Stimulated activated CD4-positive, alpha-beta T cell treated with anti-CD3 and anti-CD28 coated beads, Interleukin-12 subunit alpha, Interleukin-12 subunit beta, amount 100 ng/mL, for 24 hours (primary cell): ENCODE data around the gene MAFG.
"Not testable (repeated sequence)": the region's sequence is repeated elsewhere in the genome, so short reads cannot be mapped to it uniquely, and the experiment has no call there.

ENCODE experiments used
- DNase-seq, 2 experiments: peaks; one replicate each; pipeline ENCODE4 v3.0.0-alpha.2; 2020; ENCODE audit warnings: low read depth in 2 of 2

The MAFG gene

DNA sequence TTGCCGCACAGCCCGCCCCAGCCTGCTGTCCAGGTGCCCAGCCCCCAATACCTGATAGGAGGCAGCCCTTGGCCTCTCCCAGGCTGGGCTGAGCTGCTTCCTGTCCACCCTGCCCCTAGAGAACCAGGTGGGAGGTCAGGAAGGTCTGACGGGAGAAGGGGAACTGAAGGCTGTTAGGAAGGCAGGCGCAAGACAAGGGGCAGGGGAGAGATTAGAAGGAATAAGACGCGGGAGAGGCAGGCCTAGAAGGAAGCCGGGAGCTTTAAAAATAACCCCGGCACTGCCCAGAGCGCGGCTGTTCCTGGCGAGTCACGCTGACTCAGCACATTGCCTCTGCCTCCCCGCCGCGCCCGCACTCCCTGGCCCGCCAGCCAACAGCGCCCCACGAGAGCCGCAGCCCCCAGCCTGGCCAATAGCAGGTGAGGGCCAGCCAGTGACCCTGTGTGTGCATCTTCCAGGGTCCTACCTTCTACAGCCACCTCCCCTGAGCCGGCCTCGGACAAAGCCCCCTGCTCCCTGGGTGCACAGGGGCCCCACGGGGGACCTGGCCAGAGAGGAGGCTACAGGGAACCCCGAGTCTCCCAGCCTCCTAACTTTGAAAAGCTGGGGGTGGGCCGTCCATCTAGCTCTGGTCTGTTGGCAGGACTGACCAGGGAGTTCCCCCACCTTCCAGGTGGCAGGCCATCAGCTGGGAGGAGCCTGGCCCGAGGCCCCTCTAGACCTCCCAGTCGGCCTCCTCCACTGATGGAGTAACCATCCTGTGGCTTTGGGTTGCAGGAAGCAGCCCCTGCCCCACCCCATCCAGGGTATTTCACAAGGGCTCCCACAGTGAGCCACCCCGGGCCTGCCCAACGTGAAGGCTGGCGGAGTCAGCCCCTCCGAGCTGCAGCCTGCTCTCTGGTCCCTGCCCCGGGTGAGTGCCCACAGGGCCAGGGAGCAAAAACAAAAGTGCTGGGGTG, 4.0 kb downstream of the MAFG start:
- DNase-seq: no peak

DNA sequence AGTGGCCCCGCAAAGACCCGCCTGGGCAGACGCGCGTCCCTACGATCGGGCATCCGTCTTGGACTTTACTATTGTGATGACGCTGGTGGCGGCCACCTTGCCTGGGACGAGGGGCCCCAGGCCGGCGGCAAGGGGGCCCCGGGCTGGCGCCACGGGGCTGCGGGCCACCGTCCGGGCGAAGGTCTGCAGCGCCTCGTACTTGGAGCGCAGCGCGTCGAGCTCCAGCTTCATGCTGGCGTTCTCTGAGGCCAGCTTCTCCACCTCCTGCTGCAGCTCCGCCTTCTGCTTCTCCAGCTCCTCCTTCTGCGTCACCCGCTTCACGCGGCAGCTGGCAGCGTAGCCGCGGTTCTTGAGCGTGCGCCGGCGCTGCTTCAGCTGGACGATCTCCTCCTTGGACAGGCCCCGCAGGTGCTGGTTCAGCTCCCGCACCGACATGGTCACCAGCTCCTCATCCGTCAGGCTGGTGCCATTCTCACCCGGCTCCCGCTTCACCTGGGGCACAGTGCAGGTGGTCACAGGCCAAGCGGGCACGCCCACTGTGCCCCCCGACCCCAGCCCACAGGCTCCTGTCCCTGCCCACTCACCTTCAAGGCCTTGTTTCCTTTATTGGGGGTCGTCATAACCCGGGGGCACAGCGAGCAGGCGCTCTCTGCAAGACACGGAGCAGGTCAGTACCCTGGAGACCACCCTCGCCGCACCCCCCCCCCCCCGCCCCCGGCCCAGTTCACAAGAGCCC, 4.8 kb downstream of the MAFG start:
- no peak for DNase-seq

DNA sequence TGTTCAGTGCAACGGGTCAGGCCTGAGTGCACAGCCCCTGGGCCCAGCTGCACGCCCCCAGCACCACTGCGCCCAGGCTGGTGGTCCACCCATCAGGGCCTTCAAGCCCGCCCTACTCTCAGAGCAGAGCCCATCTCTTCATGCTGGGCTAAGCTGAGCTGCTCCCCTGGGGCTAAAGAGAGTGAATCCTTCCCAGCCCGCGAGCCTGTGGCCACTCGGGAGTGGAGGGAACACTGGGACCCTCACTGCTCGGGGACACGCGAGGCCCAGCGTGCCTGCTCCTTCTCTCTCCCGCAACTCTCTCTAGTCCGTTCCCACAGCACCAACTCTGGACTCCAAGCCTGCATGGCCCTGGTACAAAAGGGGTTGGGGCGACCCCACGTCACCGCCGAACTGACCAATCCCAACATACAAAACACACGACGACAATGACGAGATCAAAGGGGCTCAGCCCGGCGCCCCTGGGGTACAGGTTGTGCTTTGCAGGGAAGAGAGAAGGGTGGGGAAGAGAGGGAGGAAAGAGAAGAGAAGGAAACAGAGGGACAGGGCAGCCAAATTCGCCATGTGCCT, 5.5 kb downstream of the MAFG start:
- no peak for DNase-seq

DNA sequence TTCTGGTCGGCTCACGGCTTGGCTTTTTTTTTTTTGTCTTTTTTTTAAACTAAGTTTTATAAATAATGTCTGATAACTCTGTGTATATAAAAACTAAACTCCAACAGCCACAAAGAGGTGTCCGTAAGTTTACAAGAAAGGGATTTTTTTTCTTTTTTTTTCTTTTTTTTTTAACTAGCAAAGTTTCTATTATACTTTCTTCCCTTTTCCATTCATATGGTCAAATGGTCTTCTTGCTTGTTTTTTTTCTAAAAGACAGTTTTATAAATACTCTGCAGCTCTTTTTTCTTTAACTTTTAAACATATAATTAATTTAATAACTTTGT, 6.0 kb downstream of the MAFG start:
- no peak for DNase-seq

DNA sequence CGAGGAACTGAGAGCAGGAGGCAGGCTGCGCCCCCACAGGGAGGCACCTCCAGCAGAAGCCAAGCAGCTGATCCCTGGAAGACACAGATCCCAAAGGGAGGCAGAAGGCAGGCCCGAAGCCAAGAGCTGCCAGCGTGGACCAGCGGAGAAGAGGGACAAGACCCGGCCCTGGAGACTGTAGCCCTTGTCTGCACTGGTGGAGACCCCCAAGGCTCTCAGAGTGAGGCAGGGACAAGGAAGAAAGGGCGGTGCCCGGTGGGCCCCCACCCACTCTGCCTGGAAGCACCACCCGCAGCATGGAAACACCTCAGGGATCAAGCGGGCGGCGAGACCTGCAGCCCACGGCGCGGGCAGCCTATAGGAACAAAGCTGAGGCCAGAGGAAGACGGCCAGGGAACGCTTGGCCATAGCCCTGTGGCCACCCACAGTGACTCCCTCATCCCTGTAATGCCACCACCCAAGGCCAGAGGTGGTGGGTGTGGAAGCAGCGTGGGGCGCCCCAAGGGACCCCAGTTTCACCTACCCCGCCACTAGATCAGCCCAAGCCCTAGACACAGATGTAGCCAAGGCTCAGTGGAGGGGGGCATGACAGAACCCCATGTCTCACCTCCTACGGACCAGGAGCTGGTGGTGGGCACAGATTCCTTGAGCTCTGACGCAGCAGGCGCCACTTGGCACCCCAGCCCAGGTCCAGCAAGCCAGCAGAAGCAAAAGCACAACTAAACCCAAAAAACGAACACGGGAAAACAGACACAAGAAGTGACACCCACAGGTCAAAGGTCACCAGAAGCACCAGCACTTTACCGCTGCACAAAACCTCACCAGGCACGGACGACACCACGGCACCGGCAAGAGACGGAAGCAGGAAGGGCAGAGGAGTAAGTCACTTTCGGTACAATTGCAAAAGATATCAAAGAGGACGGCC, 6.7 kb downstream of the MAFG start:
- no peak for DNase-seq

DNA sequence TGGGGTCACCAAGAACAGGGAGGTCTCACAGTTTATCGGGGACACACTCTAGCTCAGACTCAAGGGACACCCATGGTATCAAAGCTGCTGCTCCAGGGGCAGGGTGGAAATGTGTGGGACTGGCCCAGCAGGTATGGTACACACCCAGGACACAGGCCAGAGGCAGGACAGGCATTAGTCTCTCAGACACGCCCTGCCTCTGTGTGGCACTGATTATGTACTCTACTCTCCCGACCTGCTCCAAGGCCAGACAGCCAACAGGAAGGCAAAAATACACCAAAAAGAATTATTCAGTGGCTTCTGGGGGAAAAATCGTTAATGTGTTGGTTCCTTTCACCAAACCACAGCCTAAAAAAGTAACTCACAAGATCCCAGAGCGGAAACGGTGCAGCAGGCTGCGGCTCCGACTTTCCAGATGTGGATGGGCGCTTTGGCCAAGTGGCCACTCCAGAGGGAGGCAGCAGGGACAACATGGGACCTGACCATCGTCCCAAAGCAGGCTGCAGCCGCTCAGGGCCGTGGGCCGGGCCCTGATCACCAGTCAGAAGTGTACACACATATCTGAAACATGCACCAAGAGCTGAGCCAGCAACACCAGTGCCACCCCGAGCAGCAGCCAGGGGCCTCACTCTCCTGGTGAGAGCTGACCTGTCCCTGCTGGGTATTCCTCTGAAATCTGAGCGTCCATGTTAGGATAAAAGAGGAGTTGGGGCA, 8.5 kb downstream of the MAFG start:
- no peak for DNase-seq

DNA sequence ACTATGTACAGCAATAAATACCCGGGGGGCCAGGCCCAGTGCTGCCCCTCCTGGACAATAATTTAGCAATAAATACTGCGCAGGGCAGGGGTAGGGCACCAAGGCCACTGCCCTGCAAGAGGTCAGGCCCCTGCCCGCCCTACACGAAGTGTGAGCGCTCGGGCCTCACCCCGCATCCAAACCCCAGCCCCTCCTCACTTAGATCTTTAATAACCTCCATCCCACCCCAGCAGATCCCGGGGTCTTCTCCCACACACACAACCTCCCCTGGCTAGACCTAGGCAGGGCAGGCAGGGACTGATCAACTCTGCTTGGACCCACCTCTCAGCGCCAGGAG, 9.2 kb downstream of the MAFG start:
- not testable (repeated sequence) for DNase-seq

DNA sequence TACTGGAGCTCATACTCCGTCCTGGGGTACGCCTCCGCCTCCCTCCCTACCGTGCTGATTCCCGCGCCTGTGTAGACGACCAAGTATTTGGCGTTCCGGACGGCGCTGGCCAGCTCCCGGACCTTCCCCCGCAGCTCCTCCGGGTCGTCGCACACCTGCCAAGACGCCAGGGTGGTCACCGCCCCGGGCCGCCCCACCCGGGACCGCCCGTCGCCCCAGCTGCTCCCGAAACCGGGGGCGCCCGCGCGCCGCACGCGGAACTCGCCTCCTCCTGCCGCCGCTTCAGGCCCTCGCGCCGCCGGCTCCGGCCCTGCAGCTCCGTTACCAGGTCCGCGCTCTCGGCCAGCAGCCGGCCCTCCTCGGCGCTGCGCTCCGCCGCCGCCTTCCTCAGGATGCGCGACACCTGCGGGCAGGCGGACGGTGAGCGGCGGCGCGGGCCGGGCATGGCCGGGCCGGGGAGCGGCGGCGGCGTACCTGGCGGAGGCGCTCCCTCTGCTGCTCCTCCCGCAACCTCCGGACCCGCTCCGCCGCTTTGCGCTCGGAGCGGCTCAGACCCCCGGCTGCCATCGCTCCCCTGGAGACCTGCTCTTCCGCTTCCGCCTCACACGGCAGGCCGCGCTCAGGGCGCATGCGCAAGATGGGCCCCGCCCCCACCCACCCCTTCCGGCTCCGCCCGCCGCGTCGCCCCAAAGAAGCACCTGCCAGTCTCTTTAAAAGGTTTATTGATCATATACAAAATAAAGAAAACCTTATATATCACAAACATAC, 9.8 kb downstream of the MAFG start, which contains the start of gene SIRT7:
SIRT7 (minus strand) TSS at position 612 of the 768 bp plus-strand sequence; CDS start at position 567, 45 bp downstream.
- DNase-seq: peak; percentile 61 to 65

DNA sequence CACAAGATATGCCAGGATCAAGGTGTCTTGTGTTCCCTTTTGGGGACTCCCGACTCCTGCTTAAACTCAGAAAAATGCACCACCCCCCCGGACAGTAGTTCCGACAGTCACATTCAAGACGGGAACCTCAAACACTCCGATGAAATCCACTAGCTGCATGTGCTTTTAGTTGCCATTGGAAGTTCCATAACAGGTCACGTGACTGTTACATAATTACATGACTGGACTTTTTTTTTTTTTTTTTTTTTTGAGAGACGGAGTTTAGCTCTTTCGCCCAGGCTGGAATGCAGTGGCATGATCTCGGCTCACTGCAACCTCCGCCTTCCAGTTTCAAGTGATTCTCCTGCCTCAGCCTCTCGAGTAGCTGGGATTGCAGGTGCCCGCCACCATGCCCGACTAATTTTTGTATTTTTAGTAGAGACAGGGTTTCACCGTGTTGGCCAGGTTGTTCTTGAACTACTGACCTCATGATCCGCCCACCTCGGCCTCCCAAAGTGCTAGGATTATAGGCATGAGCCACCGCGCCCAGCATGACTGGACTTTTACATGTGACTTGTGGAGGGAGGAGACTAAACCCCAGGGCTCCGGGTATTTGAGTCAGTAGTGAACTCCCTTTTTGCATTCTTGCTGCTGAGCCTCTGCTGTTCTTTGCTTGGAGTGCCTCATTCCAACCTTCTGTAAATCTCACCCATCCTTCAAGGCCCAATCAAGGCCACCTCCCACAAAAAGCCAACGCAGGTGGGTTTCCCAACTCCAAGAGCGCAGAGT, 11.1 kb downstream of the MAFG start:
- no peak for DNase-seq

DNA sequence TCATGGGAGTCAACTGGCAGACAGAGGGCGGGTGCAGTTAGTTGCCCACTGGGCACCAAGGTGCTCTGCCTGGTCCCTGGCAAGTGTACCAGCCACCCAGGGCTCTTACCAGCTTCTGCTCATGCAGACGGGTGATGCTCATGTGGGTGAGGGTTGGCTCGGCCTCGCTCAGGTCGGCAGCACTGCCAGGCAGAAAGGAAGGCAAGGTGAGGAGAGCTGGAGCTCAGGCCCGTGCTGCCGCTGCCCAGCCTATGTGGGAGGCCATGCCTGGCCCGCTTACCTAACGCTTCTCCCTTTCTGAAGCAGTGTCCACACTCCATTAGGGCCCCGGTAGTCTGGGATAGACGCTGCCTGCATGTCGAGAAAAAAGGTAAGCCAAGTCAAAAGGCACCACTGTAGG, 12.2 kb downstream of the MAFG start:
- DNase-seq: no peak

DNA sequence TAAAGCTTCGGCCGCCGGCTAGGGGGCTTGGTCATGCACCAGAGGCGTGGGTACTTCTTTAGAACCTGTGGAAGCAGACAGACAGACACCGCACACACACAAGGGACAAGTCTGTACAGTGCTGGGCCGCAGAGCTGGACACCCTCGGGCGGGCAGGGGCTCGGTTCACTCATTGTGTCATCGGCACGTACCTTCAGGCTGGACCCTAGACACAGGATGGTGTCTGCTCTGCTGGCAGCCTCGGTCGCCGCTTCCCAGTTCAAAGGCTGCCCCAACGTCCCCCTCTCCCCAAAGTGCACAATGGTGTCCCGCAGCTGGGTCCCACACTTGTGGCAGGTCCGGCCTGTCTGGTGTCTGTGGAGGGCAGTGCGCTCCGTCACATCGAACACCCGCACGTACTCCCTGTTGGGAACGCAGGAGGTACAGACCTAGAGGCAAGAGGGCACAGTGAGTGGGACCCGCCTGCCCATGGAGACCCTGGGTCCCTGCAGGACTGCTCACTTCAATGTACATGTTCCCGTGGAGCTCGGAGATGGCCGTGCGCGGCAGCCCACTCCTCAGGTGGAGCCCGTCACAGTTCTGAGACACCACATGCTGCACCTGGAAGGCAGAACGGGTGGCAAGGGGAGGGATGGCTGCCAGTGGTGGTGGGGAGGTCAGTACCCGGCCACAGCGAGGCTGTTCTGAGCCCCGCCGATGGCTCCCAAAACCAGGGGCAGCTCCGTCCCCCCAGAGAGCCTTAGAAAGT, 13.3 kb downstream of the MAFG start:
- DNase-seq: no peak

DNA sequence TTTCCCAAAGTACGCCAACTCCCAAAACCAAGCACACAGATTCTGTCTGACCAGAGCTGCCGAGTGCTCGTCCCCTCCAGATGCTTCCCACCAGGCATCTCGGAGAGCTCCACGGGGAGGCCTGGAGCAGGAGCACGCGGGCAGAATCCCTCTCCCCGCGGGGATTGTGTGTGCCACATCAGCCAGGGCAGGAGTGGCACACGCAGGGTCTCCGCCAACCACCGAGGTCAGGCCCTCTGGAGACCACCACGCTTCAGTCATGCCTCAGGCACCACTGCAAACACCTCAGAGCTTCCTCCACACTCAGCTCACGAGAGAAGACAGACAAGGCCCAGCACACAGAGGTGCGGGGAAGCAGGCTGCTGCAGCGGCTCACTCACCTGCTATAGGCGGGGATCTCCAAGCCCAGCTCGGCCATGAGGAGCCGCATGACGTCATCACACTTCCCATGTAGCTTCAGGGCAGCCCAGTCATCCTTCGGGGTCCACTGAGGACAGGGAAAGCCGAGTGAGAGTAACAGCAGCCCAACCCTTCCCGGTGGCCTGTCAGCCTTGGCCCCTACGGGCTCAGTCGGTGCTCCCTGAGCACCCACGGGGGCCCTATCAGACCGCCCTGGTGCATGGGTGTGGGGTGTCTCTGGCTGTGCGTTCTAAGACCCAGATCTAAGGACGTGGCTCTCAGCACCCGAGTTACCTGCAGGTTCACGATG, 14.0 kb downstream of the MAFG start:
- DNase-seq: no peak

DNA sequence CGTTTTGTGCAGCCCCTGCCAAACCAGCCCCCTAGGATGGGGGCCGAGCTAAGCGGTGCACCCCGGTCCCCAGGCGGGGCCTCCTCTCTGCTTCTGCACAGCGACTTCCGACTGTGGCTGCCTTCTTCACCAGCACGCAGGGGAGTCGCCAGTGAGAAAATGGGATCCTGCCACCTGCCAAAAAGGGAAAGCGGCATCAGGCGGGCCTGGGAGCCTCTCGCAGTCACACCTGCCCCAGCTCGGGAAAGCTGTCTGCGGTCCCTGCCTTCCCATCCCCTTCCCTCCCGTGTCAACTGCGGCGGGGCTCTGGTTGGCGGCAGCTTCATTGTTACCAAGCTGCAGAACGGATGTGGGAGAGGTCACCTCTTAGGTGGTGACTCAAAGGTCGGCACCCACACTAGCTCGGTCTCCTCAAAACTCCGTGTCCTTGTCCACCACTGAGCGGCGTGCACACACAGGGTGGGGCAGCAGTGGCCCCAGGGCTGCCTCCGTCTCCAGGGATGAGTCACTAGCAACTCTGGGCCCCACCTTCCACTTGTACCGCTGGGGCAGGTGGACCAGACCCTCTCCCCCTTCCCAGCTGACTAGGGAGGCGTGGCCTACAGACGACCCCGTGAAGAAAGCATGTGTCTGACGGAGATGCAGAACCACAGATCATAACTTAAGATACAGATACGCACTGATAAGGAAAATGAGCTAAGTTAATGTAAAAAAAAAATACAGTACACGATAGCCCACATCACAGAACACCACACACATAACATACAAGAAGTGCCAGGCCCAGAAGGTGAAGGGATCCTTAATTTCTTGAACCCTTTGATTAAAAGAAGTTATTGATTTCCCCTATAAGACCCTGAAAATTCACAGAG, 14.9 kb downstream of the MAFG start:
- DNase-seq: no peak

DNA sequence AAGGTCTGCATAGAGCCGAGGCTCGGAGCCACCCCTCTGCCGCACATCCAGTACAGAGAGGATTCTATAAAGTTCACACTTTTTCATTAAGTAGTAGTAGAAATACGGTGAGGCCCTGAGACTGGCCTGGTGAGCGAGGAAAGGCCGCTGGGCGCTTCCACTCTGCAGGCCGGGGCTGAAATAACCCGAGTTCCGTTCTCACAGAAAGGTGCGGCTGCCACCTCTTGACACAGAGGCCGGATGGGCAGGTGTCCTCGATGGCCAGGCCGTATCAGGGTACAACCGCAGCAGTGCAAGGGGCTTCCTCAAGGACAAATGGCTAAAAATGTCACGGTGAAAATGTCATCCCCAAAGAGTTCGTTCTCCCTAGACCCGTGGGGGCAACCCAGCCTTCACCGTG, 15.6 kb downstream of the MAFG start:
- DNase-seq: no peak

DNA sequence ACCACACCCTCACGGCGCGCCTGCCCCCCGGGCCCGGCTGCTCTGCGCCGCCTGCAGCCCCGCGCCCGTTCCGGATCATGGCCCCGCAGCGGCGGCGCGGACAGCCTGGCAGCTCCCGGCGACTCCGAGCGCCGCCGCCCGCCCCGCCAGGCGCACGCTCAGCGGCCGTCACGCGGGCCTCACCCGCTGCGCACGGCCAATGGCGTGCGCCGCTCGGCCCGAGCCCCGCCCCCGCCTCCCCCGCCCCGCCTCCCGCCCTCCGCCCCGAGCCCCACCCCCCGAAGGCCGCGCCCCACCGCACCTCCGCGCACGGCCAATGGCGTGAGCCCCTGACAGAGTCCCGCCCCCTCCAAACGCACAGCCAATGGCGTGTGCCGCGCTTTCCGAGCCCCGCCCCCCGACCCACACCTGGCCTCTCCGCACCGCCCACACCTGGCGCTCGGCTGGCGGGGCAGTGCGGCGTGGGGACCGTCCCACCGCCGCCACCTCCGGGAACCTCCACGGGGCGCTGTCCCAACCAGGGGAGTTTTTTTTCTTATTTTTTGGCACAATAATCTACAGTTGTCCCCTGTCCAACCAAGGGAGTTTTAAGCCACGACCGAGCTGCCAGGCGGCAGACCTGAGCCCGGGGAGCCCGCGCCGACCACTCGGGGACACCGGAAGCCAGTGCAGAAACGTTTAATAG, 16.1 kb downstream of the MAFG start, which contains the start of gene PCYT2:
PCYT2 (minus strand) TSS at position 123 of the 685 bp plus-strand sequence; CDS start at position 79, 44 bp downstream.
- peak; percentile 86 to 89 for DNase-seq

DNA sequence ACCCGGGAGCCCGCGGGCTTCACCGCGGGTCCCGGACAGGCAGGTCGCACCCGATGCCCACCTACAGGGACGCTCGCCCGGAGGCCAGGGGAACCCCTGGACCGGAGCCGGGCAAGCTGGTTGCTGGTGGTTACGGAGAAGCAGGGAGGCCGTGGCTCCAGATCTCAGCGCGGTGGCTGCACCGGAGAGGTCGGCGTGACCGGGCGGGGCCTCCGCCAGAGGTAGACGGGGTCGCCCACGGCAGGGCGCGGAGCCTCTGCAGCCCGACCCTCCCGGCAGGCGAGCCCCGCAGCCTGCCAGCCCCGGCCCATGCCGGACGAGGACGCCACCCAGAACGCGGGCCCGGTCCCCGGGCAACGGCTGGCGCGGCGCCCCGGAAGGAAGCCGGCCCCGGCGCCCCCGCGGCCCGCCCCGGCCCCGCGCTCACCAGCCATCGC, 16.7 kb downstream of the MAFG start:
- DNase-seq: no peak
